Measurements from ENCODE around the gene TMEM14A. TPM values are rescaled to one million over a fixed set of nuclear protein-coding genes. Genes with fewer than 3 reads are reported as not detected.
"Not testable (repeated sequence)": the region's sequence is repeated elsewhere in the genome, so short reads cannot be mapped to it uniquely, and the experiment has no call there.

Gene TMEM14A
- total RNA-seq, 1 experiment from 2014 or later = 45.6 TPM

GRCh38 chr6:52654007-52654406, 16.9 kb upstream of the TMEM14A start:
- no peak for DNase-seq (ENCODE audit: low read depth, low spot score)
- H3K27me3 ChIP-seq (ENCODE audit: control insufficient read depth, insufficient read depth, low read length) = no peaks in the 10 kb centered on the region; the same call in 1 of the 2 replicates
- BruUV-seq (replicated peaks) = no TSS peak
- no peak overlapping the region for H3K4me3 ChIP-seq (ENCODE audit: low read depth in 2 of 2, low read length in 2 of 2)
- H3K36me3 ChIP-seq (ENCODE audit: control insufficient read depth, insufficient read depth, low read length) = no peaks in the 10 kb centered on the region
- in situ Hi-C loops (cut with HindIII; ENCODE audit: low pct_unique_long_range_greater_than_20kb, low sequenced_read_pairs) = no loop called here
- no peak for ATAC-seq
- TF ChIP-seq REST (IDR thresholded peaks at IDR 0.05; ENCODE audit: insufficient read depth in 1 of 2, low read depth in 2 of 2, low read length in 1 of 2) (no peak), POLR2AphosphoS5 (IDR thresholded peaks at IDR 0.05; ENCODE audit: low read depth, low read length) (no peak), TCF7L2 (IDR thresholded peaks at IDR 0.05; ENCODE audit: low read depth, low read length) (no peak), SIN3A (IDR thresholded peaks at IDR 0.05; ENCODE audit: borderline replicate concordance, insufficient read depth, low read depth, low read length) (no peak), CTCF (IDR thresholded peaks at IDR 0.05) (no peak)
- ChIA-PET CTCF (no interaction called here), POLR2A (no interaction called here)
- no peaks in the 10 kb centered on the region for H3K4me1 ChIP-seq (ENCODE audit: control insufficient read depth, insufficient read depth, low read length)
- intact Hi-C loops (cut with micrococcal nuclease; ENCODE audit: unreplicated experiment) = no loop called here
- H3K9me3 ChIP-seq (ENCODE audit: control insufficient read depth, insufficient read depth, low read depth, low read length) = no peaks in the 10 kb centered on the region
- no peak overlapping the region for H3K27ac ChIP-seq (ENCODE audit: low read length)

- Histone ChIP-seq H3K4me3 (ENCODE audit: low read depth in 2 of 2, low read length in 2 of 2) (no peak overlapping the region), H3K9me3 (ENCODE audit: control insufficient read depth, insufficient read depth, low read depth, low read length) (no peaks in the 10 kb centered on the region), H3K27ac (ENCODE audit: low read length) (no peak overlapping the region), H3K4me1 (ENCODE audit: control insufficient read depth, insufficient read depth, low read length) (no peaks in the 10 kb centered on the region), H3K36me3 (ENCODE audit: control insufficient read depth, insufficient read depth, low read length) (no peaks in the 10 kb centered on the region), H3K27me3 (ENCODE audit: control insufficient read depth, insufficient read depth, low read length) (no peaks in the 10 kb centered on the region; the same call in 1 of the 2 replicates)
- no TSS peak for BruUV-seq (replicated peaks)
- DNase-seq (ENCODE audit: low read depth, low spot score) (no peak), ATAC-seq (no peak)
- no peak for TF ChIP-seq POLR2AphosphoS5 (IDR thresholded peaks at IDR 0.05; ENCODE audit: low read depth, low read length)
- no peak for TF ChIP-seq TCF7L2 (IDR thresholded peaks at IDR 0.05; ENCODE audit: low read depth, low read length)
- no peak for TF ChIP-seq SIN3A (IDR thresholded peaks at IDR 0.05; ENCODE audit: borderline replicate concordance, insufficient read depth, low read depth, low read length)
- TF ChIP-seq REST (IDR thresholded peaks at IDR 0.05; ENCODE audit: insufficient read depth in 1 of 2, low read depth in 2 of 2, low read length in 1 of 2) = no peak
- TF ChIP-seq CTCF (IDR thresholded peaks at IDR 0.05) = no peak
- CTCF ChIA-PET = no interaction called here
- intact Hi-C loops (cut with micrococcal nuclease; ENCODE audit: unreplicated experiment) (no loop called here), in situ Hi-C loops (cut with HindIII; ENCODE audit: low pct_unique_long_range_greater_than_20kb, low sequenced_read_pairs) (no loop called here)
- POLR2A ChIA-PET = no interaction called here
Observed at GRCh38 chr6:52654592-52654991, 16.3 kb upstream of the TMEM14A start.

GRCh38 chr6:52655941-52656340, 15.0 kb upstream of the TMEM14A start:
- H3K27ac ChIP-seq (ENCODE audit: low read length); H3K27me3 ChIP-seq (ENCODE audit: control insufficient read depth, insufficient read depth, low read length); intact Hi-C loops (cut with micrococcal nuclease; ENCODE audit: unreplicated experiment); BruUV-seq (replicated peaks); POLR2A ChIA-PET; H3K36me3 ChIP-seq (ENCODE audit: control insufficient read depth, insufficient read depth, low read length); in situ Hi-C loops (cut with HindIII; ENCODE audit: low pct_unique_long_range_greater_than_20kb, low sequenced_read_pairs); H3K4me3 ChIP-seq (ENCODE audit: low read depth in 2 of 2, low read length in 2 of 2); CTCF ChIA-PET; ATAC-seq; DNase-seq (ENCODE audit: low read depth, low spot score); H3K4me1 ChIP-seq (ENCODE audit: control insufficient read depth, insufficient read depth, low read length); H3K9me3 ChIP-seq (ENCODE audit: control insufficient read depth, insufficient read depth, low read depth, low read length): not testable (repeated sequence)
